Superior temporal gyrus (tissue), 1 donor: ENCODE results near the gene NT5C.
A peak's percentile ranks its signal among the peaks of the same experiment; 100 is the strongest.

Source experiments
- DNase-seq: peaks from one replicate; pipeline ENCODE4 v3.0.0-alpha.2; 2016; ENCODE audit errors: extremely low spot score

The NT5C gene

DNA sequence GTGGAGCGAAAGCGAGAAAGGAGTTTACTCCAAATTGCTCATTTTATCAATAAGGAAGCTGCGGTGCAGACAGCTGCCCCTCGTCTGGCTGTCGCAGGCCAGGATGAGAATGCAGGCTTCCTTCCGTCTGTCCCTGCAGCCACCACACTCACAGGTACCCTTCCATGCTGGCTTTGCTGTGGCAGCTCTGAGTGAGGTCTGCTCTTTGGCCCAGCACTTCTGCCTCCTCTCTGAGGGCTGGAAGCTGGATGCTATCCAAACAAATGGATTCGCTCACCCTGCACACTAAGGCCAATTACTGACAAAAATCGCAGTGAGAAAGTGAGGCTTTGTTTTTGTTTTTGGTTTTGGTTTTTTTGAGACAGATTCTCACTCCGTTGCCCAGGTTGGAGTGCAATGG lies 14.8 kb downstream of the NT5C start:
- DNase-seq = no peak

- no peak for DNase-seq
These were observed 16.0 kb downstream of the NT5C start for GRCh38 chr17:75115555-75115954.

DNA sequence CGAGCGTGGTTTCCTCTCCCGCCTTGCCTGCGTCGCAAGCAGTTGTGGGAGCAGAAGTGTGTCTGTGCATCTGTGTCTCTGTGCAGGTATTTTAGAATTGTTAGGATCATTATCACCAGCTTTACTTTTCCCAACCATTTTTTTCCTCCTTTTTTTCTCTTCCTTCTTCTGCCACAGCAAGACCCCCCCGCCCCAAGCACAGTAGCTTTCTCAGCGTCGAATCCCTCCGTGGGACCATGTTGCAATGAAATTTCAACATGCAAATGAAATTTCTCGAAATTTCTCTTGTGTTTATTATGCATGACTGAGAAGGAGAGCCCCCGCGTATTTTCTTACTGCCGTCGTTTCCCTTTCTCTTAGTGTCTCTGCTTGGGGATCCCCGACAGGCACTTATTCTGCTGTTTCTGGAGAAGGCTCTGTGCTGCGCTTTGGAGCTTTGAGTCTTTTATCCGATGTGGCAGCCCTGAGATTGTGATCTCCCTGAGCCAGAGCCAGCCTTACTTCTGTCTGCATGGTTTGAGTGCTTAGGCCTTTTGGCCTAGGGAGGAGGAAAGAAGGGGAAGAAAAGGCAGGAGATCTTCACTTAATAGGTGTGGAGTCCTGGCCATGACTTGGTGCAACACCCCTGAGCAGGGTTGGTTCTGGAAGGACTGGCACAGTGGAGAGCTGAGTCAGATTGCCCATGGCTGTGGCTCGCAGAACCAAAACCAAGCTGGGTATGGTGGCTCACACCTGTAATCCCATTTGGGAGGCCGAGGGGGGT lies 16.8 kb downstream of the NT5C start:
- DNase-seq = no peak

DNA sequence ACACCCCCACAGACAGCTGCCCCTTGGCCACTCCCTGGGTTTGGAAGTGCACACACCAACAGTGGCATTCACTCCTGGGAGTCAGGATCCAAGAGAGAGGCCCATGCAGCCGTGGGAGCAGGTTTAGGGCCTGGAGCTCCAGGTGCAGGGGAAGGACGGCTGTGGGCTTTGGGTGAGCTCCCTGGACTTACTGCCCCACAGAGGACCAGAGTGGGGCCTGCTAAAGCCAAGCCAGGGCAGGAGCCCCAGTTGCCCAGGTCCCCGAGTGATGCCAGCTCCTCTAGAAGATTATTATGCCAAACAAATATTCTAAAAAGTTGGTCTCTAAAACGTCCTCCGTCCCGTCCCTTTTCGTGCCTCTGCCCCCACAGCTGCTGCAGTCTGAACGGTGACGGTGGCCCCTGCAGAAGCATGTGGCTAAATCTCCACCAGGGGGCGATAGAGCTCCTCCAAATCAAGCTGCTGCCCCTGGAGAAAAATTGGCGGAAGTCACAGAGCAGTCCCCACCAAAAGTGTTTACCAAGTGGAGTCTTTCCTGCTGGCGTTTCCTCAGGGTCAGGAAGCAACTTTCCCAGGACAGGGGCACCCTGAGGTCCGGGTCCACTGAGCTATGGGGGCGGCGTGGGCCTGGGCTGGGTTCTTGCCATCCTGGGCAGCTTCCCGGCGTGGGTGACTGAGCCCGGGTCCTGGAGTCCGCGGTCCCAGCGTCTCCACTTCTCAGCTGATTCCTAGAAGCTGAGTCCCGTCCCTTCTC lies 17.6 kb downstream of the NT5C start:
- DNase-seq = peak; percentile 95

GRCh38 chr17:75111777-75112335 lies 19.7 kb downstream of the NT5C start:
- DNase-seq = no peak

GRCh38 chr17:75110234-75110937 lies 21.2 kb downstream of the NT5C start:
- DNase-seq = no peak

- peak; percentile 86 for DNase-seq
These were observed 21.9 kb downstream of the NT5C start, which contains the start of gene ARMC7 for GRCh38 chr17:75109407-75110233. TSS of gene ARMC7 (plus strand) at chr17:75109969. CDS start at chr17:75110289, 320 bp downstream.

DNA sequence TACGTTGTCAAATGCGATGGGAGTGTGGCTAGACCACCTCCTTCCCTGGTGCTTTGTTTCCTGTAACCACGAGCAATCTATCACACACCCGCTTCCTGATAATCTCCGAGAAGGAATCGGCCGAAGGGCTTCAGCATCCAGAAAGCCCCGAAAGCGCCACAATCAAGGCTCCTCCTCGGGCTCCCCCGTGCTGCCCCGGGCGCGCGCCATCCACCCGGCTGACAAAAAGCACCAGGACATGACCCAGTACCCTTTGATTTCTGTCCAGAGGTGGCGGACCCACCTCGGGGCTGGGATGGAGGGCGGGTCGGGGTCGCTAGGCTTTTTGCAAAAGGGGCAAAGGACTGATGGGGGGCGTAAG lies 22.5 kb downstream of the NT5C start:
- no peak for DNase-seq

- DNase-seq = no peak
These were observed 23.3 kb downstream of the NT5C start for GRCh38 chr17:75108193-75108592.

DNA sequence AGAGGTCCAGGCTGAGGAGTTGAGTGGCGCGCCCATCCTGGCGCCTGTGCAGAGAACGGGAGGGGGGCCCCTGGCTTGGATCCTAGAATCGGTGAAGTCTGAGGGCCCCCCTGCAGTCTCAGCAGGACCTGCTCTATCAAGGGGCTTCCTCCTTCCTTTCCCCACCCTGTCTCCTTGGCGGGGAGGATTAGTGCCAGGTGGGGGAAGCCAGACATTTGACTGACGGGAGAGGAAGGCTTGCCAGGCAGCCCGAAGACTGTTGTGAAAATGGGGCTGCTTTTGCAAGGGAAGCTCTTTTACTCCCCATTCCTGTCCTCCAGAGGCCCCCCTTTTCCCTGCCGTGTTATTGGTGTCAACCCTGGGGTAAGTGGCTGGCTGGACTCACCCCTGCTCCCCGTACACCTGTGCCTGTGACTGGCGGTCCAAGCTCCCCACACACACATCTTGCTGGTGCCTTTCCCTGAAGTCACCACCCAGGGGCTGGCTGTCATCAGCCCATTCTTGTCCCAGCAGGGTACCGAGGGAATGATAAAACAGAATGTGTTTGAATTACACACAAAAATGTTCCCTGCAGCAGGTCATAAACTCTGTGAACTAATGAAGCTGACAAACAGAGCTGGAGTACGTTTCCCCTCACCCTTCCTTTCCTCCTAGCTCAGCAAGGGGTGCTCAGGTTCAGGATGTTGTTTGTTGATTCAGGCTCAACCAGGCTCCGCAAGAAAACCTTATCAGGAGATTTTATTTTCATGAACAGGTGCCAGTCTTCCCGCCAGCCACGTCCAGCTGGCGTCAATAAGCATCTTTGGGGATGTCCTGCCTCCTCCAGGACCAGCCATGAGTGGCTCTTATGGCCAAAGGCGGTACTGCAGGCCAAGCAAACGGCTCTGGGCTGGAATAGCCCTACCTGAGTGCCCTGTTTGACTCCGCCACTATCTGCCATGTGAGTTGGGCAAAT lies 26.1 kb downstream of the NT5C start:
- DNase-seq = no peak

DNA sequence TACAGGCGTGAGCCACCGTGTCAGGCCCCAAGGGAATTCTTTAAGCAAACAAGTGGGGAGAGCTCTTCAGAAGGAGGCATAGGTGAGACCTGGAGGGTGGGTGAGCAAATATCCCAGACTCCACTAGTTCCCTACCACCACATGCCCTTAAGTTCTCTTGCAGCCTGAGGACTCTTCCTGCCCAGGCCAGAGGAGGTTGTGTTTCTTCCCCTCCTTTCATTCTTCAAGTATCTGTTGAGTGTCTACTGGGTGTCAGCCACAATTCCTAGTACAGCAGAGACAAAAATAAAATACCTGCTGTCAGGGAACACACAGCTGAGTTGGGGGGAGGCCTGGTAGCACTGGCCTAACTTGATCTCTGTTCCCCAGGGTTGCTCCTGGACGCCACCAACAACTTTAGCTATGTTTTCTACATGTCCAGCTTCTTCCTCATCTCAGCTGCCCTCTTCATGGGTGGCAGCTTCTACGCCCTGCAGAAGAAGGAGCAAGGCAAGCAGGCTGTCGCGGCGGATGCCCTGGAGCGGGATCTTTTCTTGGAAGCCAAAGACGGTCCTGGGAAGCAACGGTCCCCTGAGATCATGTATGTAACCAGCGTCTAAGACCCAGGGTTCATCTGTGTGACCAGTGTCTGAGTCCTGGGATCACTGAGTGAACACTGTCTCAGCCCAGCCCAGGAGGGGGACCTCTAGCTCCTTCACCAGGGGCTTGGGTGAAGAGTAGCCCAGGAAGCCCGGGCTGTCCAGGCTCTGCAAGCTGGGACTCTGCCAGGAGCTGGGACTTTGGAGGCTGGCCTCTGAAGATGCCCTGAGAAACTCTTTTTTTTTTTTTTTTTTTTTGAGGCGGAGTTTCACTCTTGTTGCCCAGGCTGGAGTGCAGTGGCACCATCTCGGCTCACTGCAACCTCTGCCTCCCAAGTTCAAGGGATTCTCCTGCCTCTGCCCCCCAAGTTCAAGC lies 27.7 kb downstream of the NT5C start:
- no peak for DNase-seq

DNA sequence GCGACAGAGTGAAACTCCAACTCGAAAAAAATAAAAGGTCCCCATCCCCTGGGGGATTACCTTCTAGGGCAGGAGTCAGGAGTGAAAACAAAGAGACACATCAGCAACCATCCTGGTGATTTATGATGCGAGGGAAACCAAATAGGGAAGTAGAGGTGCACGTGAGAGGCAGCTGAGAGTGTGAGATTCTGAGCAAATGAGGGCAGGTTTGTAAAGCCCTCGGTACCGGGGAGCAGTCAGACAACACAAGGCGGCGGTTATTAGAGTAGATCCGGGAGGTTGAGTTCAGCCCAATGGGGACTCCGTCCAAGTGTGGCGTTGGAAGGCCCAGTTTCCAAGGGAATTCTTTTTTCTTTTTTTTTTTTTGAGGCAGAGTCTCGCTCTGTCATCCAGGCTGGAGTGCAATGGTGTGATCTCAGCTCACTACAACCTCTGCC lies 29.1 kb downstream of the NT5C start:
- DNase-seq = no peak

DNA sequence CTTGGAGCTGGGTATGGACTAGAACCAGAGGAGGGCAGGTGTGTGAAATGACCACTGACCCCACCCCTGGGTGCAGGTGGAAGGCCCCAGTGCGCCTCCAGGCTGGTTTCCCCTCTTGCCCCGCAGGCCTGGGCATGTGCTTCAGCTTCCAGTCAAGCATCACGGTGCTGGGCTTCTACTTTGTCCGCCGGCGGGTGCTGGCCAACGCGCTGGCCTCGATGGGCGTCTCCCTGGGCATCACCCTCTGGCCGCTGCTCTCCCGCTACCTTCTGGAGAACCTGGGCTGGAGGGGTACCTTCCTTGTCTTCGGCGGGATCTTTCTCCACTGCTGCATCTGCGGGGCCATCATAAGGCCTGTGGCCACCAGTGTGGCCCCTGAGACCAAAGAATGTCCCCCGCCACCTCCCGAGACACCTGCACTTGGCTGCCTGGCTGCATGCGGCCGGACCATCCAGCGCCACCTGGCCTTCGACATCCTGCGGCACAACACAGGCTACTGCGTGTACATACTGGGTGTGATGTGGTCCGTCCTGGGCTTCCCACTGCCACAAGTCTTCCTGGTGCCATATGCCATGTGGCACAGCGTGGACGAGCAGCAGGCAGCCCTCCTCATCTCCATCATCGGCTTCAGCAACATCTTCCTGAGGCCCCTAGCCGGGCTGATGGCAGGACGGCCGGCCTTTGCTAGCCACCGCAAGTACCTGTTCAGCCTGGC lies 31.5 kb downstream of the NT5C start:
- no peak for DNase-seq

DNA sequence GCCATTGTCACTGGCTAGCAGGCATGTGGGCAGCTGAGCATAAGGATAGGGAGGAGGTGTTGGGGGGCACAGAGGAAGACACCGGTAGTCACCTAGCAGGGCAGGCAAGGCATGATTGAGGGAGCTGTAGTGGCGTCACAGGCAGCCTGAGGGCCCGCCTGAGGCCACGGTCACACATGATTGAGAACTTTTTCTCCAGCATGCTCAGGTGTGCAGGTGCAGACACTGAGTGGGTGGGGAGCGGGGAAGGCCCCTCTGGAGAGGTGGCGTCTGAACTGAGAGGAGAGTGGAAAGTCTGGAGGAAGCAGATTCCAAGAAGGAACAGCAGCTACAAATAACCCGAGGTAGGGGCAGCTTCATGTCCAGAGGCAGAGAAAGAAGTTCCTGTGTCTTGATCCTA lies 32.7 kb downstream of the NT5C start:
- no peak for DNase-seq

- no peak for DNase-seq
These were observed 33.7 kb downstream of the NT5C start for GRCh38 chr17:75097865-75098264.

DNA sequence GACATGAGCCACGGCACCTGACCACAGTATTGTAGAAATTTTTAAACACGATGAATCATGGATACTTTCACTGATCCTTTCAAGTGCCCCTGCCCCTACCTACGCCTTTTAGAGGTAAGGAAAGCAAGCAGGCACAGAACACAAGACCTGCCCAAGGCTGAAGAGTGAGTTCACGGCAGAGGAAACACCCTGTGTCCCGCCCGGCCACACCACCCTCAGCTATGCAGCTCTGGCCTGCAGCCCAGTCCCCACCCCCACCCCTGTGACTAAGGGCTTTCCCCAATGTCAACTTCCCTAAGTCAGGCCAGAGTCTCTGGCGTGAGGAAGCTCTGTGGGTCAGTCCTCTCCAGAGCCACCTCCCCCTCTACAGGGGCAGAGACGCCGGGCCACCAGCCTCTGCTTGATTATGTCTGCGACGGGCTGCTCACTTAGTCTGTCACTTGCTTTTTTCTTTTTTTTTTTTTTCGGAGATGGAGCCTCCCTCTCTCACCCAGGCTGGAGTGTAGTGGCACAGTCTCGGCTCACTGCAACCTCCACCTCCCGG lies 35.4 kb downstream of the NT5C start:
- DNase-seq = no peak

DNA sequence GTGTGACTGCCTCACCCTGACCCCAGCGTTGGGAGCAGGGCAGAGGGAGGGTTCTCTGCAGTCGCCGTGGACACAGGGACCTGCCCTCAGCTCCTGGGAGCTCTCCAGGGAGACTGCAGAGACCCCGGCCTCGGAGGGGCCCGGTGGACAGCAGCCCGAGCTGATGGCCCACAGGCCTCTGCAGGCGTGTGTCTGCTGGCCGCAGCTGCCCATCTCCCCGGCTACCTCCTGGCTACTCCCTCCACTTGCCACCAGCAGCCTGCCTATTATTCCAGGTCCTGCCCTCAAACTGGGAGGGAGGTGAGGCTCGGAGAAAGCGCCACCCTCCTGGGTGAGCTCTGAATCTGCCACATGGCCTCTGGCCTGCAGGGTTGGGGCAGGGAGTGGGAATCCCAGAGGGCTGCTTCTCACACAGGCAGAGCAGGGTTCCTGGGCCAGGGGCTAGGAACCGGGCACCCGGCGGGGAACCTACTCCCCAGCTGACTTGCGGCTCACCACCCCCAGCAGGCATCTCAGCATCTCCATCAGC lies 36.6 kb downstream of the NT5C start:
- no peak for DNase-seq
